ENCODE measurements around the gene SLC24A1.
"Not testable (repeated sequence)": the region's sequence is repeated elsewhere in the genome, so short reads cannot be mapped to it uniquely, and the experiment has no call there.

Gene SLC24A1

DNA sequence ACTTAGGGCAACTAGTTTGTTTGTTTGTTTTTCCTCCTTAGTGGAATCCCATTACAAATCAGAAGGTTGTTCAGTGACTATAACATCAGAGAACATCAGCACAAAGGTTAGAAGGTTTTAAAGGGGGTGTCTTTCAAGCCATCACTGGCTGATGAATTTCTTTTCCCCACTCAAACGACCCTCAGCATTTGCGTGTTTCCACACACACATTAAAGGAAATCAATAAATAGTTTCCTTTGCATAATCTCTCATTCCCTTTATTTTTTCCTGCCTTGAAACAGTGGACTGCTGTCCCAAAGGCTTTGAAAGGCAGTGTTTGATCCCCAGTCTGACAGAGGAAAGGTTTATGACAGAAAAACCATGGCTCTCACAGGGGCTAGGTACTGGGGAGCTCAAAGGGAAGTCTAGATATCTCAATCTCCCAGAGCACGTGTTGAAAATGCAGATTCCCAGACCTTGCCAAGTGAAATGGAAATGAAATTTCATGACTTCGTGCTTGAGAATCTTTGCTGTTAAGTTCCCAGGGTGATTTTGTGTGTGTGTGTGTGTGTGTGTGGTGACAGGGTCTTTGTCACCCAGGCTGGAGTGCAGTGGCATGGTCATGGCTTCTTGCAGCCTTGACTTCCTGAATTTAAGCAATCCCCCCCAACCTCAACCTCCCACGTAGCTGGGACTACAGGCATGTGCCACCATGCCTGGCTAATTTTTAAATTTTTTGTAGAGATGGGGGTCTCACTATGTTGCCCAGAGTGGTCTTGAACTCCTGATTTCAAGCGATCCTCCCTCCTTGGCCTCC is 8.6 kb upstream of the SLC24A1 start:
- no peak for DNase-seq (ENCODE audit: low read depth, low spot score)
- H3K4me3 ChIP-seq (ENCODE audit: low read length): no peak overlapping the region

GRCh38 chr15:65615887-65616286 is 5.9 kb upstream of the SLC24A1 start:
- H3K4me3 ChIP-seq (ENCODE audit: low read length); DNase-seq (ENCODE audit: low read depth, low spot score): not testable (repeated sequence)

DNA sequence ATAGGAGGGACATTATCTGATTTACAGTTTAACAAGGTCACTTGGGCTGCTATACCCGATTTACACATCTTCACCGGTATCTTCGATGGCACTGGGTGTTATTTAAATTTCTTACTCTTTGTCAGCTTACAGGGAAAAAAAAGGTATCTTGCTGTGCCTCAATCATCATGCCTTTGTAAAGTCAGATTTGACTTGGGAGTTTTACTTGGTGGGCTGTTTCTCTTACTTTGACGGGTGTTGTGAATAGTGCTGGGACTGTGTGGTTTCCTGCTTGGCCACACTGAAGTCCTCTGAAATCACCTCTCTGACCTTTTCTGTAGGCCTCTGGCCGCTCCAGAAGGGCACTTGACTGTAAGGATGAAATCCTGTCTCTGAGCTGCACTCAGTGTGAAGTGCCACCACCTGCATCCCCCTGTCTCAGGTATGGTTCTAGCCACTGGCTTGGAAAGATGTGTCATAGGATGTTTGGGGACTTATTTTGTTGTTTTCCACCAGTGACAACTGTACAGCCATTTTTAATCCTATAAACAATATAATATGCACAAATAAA is 3.1 kb upstream of the SLC24A1 start:
- H3K4me3 ChIP-seq (ENCODE audit: low read length): no peak overlapping the region
- no peak for DNase-seq (ENCODE audit: low read depth, low spot score)

GRCh38 chr15:65619626-65620290 is 2.0 kb upstream of the SLC24A1 start:
- no peak overlapping the region for H3K4me3 ChIP-seq (ENCODE audit: low read length)
- DNase-seq (ENCODE audit: low read depth, low spot score): no peak

DNA sequence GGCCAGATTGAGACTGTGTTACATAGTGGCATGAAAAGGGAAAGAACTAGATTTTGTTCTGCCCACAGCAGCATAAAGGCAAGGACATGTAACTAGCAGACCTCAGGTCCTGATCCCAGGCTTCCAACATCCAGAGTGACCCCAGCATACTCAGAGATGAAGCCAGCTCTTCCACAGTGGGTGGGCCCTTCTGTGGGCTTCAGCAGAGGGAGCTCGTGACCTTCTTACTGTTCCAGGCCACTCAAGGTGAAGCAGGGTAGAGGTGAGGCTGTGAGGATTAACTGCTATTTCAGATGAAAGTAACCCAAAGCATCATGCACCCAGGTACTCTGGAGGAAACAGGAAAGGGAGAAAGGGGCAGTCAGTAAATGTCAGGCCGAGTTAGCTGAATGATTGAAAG is 905 bp upstream of the SLC24A1 start:
- no peak overlapping the region for H3K4me3 ChIP-seq (ENCODE audit: low read length)
- DNase-seq (ENCODE audit: low read depth, low spot score): no peak

- no peak overlapping the region for H3K4me3 ChIP-seq (ENCODE audit: low read length)
- no peak for DNase-seq (ENCODE audit: low read depth, low spot score)
Observed at GRCh38 chr15:65623103-65623502, 1.4 kb downstream of the SLC24A1 start.

DNA sequence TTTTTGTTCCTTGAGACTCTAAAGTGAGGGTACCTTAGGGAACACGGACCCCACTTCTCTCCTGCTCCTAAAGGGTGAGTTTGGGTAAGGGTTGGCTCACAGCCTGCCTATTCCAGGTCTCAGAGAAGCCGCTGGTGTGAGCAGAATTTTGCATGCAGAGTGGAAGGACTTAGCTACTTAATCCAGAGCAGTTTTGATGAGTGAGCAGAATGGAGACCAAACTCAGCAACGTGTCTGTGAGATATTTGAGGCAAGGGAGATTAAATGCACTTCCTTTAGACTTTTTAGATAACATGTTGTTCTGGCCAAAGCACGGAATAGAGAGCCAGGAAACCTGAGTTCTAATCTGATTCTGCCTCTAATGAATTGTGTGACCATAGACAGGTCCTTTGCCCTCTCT is 5.1 kb downstream of the SLC24A1 start:
- no peak for DNase-seq (ENCODE audit: low read depth, low spot score)
- H3K4me3 ChIP-seq (ENCODE audit: low read length): no peak overlapping the region

GRCh38 chr15:65629548-65629947 is 7.8 kb downstream of the SLC24A1 start:
- DNase-seq (ENCODE audit: low read depth, low spot score): no peak
- H3K4me3 ChIP-seq (ENCODE audit: low read length): no peak overlapping the region

GRCh38 chr15:65630760-65631159 is 9.0 kb downstream of the SLC24A1 start:
- H3K4me3 ChIP-seq (ENCODE audit: low read length): no peak overlapping the region
- no peak for DNase-seq (ENCODE audit: low read depth, low spot score)

GRCh38 chr15:65631503-65631902 is 9.8 kb downstream of the SLC24A1 start:
- H3K4me3 ChIP-seq (ENCODE audit: low read length): no peak overlapping the region
- no peak for DNase-seq (ENCODE audit: low read depth, low spot score)

GRCh38 chr15:65632780-65633375 is 11.1 kb downstream of the SLC24A1 start:
- no peak for DNase-seq (ENCODE audit: low read depth, low spot score)
- H3K4me3 ChIP-seq (ENCODE audit: low read length): no peak overlapping the region

DNA sequence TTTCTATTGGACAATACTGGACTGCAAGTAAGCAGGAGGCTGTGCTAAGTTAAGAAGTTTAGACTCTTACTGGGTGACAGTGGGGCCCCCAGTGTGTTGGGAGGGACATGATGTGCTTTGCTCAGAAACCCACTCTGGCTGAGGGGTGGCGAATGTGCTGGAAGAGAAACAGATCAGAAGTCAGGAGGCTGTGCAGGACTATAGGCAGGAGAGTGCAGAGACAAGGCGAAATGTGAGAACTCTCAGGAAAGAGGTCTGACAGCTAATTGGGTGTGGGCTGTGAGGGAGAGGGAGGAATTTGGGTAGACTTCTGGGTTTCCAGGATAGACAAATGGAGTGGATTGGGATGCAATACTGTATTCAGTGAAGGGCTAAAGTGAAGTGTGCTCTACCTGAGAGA is 12.0 kb downstream of the SLC24A1 start:
- no peak overlapping the region for H3K4me3 ChIP-seq (ENCODE audit: low read length)
- no peak for DNase-seq (ENCODE audit: low read depth, low spot score)

DNA sequence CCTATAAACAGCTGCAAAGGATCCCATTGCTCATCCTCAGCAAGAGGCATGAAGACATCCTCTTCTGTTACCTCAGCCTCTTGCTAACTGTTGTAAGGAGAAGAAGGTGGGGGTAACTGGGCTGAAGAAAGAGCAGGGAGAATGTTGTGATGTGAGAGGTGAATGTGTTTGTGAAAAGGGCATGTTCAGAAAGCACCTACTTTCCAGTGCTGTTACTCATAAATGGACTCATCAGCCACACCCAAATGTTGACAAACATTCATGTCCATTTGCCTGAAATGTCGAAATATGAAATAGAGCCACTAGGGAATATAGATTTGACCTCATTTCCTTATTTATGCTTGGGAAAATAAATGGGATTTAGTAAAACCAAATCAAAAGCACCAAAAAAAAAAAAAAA is 12.6 kb downstream of the SLC24A1 start:
- no peak overlapping the region for H3K4me3 ChIP-seq (ENCODE audit: low read length)
- DNase-seq (ENCODE audit: low read depth, low spot score): no peak

GRCh38 chr15:65638109-65638508 is 16.4 kb downstream of the SLC24A1 start:
- H3K4me3 ChIP-seq (ENCODE audit: low read length): no peak overlapping the region
- DNase-seq (ENCODE audit: low read depth, low spot score): no peak

GRCh38 chr15:65638681-65639089 is 16.9 kb downstream of the SLC24A1 start:
- H3K4me3 ChIP-seq (ENCODE audit: low read length): no peak overlapping the region
- DNase-seq (ENCODE audit: low read depth, low spot score): peak; percentile 73

- H3K4me3 ChIP-seq (ENCODE audit: low read length): no peak overlapping the region
- DNase-seq (ENCODE audit: low read depth, low spot score): no peak
Observed at GRCh38 chr15:65639509-65639908, 17.8 kb downstream of the SLC24A1 start.

GRCh38 chr15:65641768-65642475 is 20.2 kb downstream of the SLC24A1 start:
- DNase-seq (ENCODE audit: low read depth, low spot score): no peak
- no peak overlapping the region for H3K4me3 ChIP-seq (ENCODE audit: low read length)

DNA sequence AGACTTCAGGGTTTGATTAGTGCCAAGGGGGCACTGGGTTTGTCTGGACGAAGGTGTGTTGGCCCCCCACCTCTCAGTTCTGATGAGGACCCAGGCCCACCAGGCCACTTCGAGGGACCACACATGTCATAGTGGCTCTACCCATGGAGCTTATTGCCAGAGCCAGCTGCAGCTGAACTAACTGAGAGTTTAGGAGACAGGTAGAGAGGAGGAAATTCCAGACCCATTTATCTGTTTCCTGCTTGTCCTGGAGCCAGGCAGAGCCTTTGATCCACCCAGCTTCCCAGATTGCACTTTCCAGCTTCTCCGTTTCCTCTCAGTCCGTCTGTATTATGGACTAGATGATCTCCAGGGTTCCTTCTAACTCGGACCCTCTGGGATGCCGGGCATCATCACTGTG is 20.9 kb downstream of the SLC24A1 start:
- H3K4me3 ChIP-seq (ENCODE audit: low read length): no peak overlapping the region
- DNase-seq (ENCODE audit: low read depth, low spot score): no peak

GRCh38 chr15:65644282-65644681 is 22.5 kb downstream of the SLC24A1 start:
- H3K4me3 ChIP-seq (ENCODE audit: low read length): no peak overlapping the region

DNA sequence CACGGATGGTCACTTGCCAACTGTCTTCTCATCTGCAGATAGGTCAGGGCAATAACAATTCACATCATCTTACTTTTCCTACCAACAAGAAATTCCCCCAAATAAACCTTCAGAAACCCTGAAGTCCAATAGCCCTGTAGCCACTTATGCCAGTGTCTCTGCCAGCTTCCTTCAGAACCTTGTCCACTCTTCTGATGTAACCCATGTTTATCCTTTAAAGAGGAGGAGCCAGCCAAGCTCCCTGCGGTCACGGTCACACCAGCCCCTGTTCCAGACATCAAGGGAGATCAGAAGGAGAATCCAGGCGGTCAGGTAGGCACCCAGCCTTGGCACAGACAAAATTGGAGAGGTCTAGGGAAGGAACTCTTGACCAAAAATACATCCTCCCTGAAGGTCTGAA is 23.7 kb downstream of the SLC24A1 start:
- H3K4me3 ChIP-seq (ENCODE audit: low read length): no peak overlapping the region
- DNase-seq (ENCODE audit: low read depth, low spot score): no peak

More at GRCh38 chr15:65644282-65644681, 22.5 kb downstream of the SLC24A1 start:
- no peak for DNase-seq (ENCODE audit: low read depth, low spot score)

Data from Jurkat, Clone E6-1 (cell line).